HL-60 (cell line): Measurements from ENCODE around the gene GPR153.

Experiments used
- DNase-seq, 2 experiments: peaks; one replicate each; pipeline ENCODE4 v3.0.0-alpha.2; 2010 to 2020; ENCODE audit warnings: low read depth in 1 of 2, low spot score in 1 of 2
- H3K27ac ChIP-seq: fragments of 250-450 bp; sonication (Bioruptor Pico); replicated peaks from 2 replicates; pipeline ENCODE4 v1.5.1; 2020; ENCODE audit warnings: mild to moderate bottlenecking, moderate library complexity
- H3K27me3 ChIP-seq: fragments of 250-450 bp; sonication (Bioruptor Pico); 2 replicates; pipeline ENCODE4 v1.5.1; 2021; ENCODE audit warnings: mild to moderate bottlenecking, moderate library complexity; ENCODE audit not compliant: insufficient read depth, poor library complexity, severe bottlenecking
- H3K4me3 ChIP-seq: replicated peaks from 2 replicates; pipeline ENCODE4 v1.5.1; 2011; ENCODE audit warnings: mild to moderate bottlenecking, control low read depth, low read length; ENCODE audit not compliant: insufficient read depth
- CTCF ChIP-seq: IDR thresholded peaks from one replicate; pipeline ENCODE4 v1.5.1; 2011; ENCODE audit warnings: low read length, control low read depth, inconsistent platforms; ENCODE audit not compliant: insufficient read depth
- GABPA ChIP-seq: IDR thresholded peaks from 2 replicates; pipeline ENCODE4 v1.6.1; 2012; ENCODE audit warnings: low read depth
- POLR2AphosphoS5 ChIP-seq: IDR thresholded peaks from 2 replicates; pipeline ENCODE4 v1.6.1; 2012; ENCODE audit warnings: low read depth
- SPI1 ChIP-seq: IDR thresholded peaks from 2 replicates; pipeline ENCODE4 v1.6.1; 2012; ENCODE audit warnings: low read depth, mild to moderate bottlenecking, borderline replicate concordance
- TF ChIP-seq, protein P1 (sequence below): IDR thresholded peaks from 2 replicates; pipeline ENCODE4 v1.6.1; 2012; ENCODE audit warnings: low read depth; ENCODE audit not compliant: insufficient replicate concordance

The GPR153 gene

DNA sequence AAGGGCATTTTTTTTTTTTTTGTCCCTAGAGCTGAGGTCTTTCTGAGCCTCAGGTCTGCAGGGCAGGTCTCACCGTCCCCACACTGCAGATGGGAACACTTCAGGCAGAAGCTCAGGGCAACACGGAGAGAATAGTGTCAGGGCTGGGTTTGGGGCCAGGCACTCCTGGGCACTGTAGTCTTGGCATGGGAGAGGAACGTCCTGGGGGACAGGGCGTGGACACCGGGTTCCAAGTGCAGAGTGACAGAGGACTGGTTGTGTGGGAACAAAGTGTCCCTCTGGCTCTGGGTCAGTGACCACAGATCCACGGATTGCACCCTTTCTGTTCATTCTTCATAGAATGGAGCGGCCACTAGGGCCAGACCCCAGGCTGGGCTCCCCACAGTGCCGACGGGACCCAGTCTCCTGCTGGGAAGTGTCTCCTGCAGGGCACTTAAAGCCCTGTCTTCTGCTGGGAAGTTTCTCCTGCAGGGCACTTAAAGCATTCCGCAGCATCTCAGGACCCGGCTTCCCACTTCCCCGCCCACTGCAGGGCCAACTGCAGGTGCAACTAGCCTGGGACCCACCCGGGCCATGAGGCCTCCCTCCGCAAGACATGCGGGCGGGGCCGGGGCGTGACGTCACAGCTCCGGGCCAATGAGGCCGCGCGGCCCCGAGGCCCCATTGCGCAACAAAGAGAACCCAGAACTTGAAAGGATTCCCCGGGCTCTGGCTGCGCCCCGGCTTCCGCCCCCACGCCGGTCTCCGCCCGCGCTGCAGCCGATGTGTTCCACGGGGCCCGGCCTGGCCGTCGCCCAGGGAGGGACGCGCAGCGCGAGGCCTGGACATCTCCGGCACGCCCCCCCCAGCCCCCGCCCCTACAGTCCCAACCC lies 1.2 kb downstream of the GPR153 start:
- no peak overlapping the region for H3K27ac ChIP-seq
- peaks cover 31% of the 10 kb centered on the region for H3K27me3 ChIP-seq
- H3K4me3 ChIP-seq, result peak overlapping the region; percentile 36
- peak; percentile 71 to 90 for DNase-seq
- TF ChIP-seq GABPA (no peak), POLR2AphosphoS5 (no peak), SPI1 (no peak), CTCF (no peak)
- TF ChIP-seq, protein P1, sequence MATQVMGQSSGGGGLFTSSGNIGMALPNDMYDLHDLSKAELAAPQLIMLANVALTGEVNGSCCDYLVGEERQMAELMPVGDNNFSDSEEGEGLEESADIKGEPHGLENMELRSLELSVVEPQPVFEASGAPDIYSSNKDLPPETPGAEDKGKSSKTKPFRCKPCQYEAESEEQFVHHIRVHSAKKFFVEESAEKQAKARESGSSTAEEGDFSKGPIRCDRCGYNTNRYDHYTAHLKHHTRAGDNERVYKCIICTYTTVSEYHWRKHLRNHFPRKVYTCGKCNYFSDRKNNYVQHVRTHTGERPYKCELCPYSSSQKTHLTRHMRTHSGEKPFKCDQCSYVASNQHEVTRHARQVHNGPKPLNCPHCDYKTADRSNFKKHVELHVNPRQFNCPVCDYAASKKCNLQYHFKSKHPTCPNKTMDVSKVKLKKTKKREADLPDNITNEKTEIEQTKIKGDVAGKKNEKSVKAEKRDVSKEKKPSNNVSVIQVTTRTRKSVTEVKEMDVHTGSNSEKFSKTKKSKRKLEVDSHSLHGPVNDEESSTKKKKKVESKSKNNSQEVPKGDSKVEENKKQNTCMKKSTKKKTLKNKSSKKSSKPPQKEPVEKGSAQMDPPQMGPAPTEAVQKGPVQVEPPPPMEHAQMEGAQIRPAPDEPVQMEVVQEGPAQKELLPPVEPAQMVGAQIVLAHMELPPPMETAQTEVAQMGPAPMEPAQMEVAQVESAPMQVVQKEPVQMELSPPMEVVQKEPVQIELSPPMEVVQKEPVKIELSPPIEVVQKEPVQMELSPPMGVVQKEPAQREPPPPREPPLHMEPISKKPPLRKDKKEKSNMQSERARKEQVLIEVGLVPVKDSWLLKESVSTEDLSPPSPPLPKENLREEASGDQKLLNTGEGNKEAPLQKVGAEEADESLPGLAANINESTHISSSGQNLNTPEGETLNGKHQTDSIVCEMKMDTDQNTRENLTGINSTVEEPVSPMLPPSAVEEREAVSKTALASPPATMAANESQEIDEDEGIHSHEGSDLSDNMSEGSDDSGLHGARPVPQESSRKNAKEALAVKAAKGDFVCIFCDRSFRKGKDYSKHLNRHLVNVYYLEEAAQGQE, result no peak

GRCh38 chr1:6258675-6259074 lies 2.2 kb downstream of the GPR153 start:
- H3K27ac ChIP-seq, result no peak overlapping the region

GRCh38 chr1:6257541-6258069 lies 3.3 kb downstream of the GPR153 start:
- DNase-seq, result no peak
- Histone ChIP-seq H3K27me3 (peaks cover 34% of the 10 kb centered on the region), H3K4me3 (no peak overlapping the region), H3K27ac (no peak overlapping the region)
- TF ChIP-seq SPI1 (no peak), POLR2AphosphoS5 (no peak), CTCF (no peak), GABPA (no peak)
- TF ChIP-seq, protein P1, result no peak

More at GRCh38 chr1:6258675-6259074, 2.2 kb downstream of the GPR153 start:
- H3K27me3 ChIP-seq, result peaks cover 34% of the 10 kb centered on the region
- no peak overlapping the region for H3K4me3 ChIP-seq
- TF ChIP-seq SPI1 (no peak), GABPA (no peak), POLR2AphosphoS5 (no peak), CTCF (no peak)
- TF ChIP-seq, protein P1, result no peak
- DNase-seq, result no peak
